Measurements from ENCODE around the gene CHDH. TPM values are rescaled to one million over a fixed set of nuclear protein-coding genes. Genes with fewer than 3 reads are reported as not detected.

The CHDH gene
- total RNA-seq, 1 donor from 2014 or later, result 3.7 TPM

DNA sequence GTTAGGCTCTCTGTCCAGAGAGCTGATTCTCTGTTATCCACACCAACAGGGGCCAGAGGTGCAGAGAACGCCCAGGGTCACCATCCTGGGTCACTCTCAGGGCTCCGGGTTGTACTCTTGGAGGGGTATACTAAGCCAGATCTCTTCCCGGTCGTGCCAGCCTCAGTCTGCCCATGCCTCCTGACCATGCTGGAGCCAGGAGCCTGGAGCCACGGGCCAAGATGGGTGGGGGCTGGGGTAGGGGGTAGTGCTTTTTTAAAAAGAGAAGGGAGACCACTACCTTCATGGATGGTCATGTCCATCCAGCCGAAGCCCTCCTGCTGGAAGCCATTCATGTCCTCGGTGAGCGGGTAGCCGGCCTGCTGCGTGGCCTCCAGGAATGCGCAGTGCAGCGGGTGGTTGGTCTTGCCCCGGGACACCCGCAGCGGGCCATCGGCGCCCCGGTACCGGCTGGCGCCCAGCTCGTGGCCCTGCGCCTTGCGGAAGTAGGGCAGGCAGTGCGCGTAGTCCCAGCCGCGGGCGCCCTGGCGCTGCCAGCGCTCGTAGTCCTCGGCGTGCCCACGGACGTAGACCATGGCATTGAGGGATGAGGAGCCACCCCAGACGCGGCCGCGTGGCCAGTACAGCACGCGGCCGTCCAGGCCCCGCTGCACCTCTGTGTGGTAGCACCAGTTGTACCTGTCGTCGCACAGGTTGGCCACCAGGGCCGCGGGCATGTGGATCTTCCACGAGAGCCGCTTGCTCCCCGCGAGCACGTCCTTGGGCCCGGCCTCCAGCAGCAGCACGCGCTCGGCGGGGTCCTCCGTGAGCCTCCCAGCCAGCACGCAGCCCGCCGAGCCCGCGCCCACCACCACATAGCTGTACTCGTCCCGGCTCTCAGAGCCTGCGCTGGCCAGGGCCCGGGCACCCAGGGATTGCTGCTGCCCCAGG lies 22.9 kb downstream of the CHDH start:
- TF ChIP-seq, protein P1, sequence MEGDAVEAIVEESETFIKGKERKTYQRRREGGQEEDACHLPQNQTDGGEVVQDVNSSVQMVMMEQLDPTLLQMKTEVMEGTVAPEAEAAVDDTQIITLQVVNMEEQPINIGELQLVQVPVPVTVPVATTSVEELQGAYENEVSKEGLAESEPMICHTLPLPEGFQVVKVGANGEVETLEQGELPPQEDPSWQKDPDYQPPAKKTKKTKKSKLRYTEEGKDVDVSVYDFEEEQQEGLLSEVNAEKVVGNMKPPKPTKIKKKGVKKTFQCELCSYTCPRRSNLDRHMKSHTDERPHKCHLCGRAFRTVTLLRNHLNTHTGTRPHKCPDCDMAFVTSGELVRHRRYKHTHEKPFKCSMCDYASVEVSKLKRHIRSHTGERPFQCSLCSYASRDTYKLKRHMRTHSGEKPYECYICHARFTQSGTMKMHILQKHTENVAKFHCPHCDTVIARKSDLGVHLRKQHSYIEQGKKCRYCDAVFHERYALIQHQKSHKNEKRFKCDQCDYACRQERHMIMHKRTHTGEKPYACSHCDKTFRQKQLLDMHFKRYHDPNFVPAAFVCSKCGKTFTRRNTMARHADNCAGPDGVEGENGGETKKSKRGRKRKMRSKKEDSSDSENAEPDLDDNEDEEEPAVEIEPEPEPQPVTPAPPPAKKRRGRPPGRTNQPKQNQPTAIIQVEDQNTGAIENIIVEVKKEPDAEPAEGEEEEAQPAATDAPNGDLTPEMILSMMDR (IDR thresholded peaks at IDR 0.05; ENCODE audit: borderline replicate concordance), result no peak

DNA sequence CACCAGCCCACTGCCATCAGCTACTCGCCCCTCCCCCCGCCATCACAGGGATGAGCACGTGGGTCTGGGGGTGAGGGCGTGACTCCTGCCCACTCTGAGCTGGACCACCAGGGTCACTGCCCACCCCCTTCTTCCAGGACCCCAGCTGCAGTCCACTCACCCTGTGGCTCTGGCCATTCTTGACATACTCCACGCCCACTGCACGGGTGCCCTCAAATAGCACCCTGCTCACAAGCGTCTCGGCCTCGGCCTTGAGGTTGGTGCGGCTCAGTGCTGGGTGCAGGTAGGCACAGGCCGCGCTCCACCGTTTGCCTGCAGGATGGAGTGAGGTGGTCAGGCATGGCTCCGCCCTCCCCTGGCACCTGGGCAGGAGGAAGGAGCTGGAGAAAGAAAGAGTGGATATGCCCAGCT lies 23.9 kb downstream of the CHDH start:
- Histone ChIP-seq H3K4me3 (no peak overlapping the region), H3K36me3 (peaks cover 16% of the 10 kb centered on the region), H3K27ac (replicated peaks) (no peak overlapping the region), H3K9me3 (replicated peaks) (no peaks in the 10 kb centered on the region), H3K4me1 (peaks cover 6% of the 10 kb centered on the region), H3K27me3 (ENCODE audit: low read depth) (peaks cover 4% of the 10 kb centered on the region)
- intact Hi-C loops (cut with micrococcal nuclease), result no loop called here
- no peak for DNase-seq
- TF ChIP-seq, protein P1 (IDR thresholded peaks at IDR 0.05; ENCODE audit: borderline replicate concordance), result no peak

More for the DNA sequence above, 22.9 kb downstream of the CHDH start:
- intact Hi-C loops (cut with micrococcal nuclease), result no loop called here
- Histone ChIP-seq H3K9me3 (replicated peaks) (no peaks in the 10 kb centered on the region), H3K27ac (replicated peaks) (no peak overlapping the region), H3K27me3 (ENCODE audit: low read depth) (peaks cover 2% of the 10 kb centered on the region), H3K4me3 (no peak overlapping the region), H3K4me1 (peaks cover 6% of the 10 kb centered on the region), H3K36me3 (peaks cover 12% of the 10 kb centered on the region)
- no peak for DNase-seq

DNA sequence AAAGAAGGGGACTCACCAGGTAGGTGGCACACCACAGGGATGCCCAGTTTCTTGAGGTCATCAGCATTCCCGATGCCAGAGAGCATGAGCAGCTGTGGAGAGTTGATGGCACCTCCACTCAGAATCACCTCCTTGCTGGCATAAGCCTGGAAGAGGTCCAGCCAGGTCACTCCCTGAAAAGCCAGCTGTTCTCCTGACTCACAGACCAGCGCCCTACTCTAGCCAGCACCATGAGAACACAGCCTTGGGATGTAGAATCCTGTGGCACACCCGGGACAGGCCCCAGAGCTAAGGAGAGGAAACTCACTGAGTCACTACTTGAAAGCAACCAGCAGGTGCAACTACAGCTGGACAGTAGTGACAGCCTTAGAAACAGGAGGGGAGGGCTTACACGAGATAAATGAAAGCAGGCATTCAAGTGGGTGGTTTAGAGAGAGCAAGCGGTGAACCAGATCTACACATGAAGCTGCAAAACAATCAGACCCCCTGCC lies 24.5 kb downstream of the CHDH start:
- peaks cover 4% of the 10 kb centered on the region for H3K27me3 ChIP-seq (ENCODE audit: low read depth)
- H3K4me1 ChIP-seq, result peaks cover 6% of the 10 kb centered on the region
- TF ChIP-seq, protein P1 (IDR thresholded peaks at IDR 0.05; ENCODE audit: borderline replicate concordance), result no peak
- peaks cover 18% of the 10 kb centered on the region for H3K36me3 ChIP-seq
- no peak overlapping the region for H3K27ac ChIP-seq (replicated peaks)
- no peak for DNase-seq
- no peak overlapping the region for H3K4me3 ChIP-seq
- no peaks in the 10 kb centered on the region for H3K9me3 ChIP-seq (replicated peaks)
- intact Hi-C loops (cut with micrococcal nuclease), result no loop called here

DNA sequence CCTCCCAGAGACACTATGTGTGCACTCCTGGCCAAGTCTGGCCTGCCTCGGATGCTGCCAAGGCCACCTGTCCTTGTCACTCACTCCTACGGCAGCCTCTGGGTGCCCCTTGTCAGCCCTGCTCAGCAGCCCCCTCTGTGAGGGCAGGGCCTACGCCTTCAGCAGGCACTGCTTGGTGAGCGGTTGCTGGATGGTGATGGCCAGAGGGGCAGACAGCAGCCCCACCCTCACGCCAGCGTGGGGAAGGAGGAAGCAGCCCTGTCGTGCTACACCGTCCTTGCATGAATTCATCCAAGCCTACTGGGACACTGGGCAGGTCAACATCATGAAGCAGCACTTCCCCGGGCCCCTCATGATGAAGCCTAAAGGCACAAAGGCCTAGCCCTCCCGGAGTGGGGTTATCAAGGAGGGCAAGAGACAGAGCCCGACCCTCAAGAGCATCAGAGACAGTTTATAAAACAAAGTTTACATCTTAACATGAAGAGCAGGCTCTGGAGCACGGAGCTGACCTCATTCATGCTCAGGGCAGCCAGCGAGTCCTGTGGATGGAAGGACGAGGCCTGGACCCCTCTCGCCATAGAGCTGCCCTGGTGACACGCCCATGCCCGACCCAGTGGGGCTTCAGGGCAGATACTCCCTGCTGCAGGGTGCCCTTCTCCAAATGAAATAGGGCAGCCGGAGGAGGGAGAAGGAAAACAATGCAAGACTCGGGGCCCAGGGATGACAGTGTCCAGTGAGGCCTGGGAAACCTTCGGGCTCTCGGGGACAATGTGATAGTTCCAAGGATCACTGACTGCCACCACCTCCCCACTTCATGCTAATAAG lies 25.3 kb downstream of the CHDH start:
- H3K4me3 ChIP-seq, result no peak overlapping the region
- H3K27ac ChIP-seq (replicated peaks), result no peak overlapping the region
- peaks cover 6% of the 10 kb centered on the region for H3K4me1 ChIP-seq
- H3K36me3 ChIP-seq, result peaks cover 18% of the 10 kb centered on the region
- TF ChIP-seq, protein P1 (IDR thresholded peaks at IDR 0.05; ENCODE audit: borderline replicate concordance), result no peak
- no peak for DNase-seq
- intact Hi-C loops (cut with micrococcal nuclease), result no loop called here
- peaks cover 4% of the 10 kb centered on the region for H3K27me3 ChIP-seq (ENCODE audit: low read depth)
- no peaks in the 10 kb centered on the region for H3K9me3 ChIP-seq (replicated peaks)

DNA sequence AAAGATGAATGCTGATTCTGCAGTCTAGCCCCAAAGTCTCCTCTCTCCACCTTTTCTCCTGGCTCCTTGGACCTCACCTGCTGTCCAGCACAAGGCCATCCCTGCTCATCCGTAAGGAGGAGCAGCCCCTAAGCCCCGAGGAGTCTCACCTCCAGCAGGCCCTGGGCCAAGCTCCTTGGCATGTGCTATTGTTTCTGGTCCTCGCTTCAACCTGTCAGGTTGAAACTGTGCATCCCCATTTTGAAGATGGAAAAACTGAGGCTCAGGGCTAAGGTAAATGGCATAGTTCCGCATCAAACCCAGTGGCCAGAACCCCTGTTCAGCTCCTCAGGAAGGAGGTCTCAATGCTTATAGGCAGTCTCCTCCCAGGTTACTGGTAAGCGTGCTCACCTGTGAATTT lies 26.1 kb downstream of the CHDH start:
- TF ChIP-seq, protein P1 (IDR thresholded peaks at IDR 0.05; ENCODE audit: borderline replicate concordance), result no peak
- no peak overlapping the region for H3K4me3 ChIP-seq

More for the DNA sequence above, 26.1 kb downstream of the CHDH start:
- Histone ChIP-seq H3K4me1 (peaks cover 6% of the 10 kb centered on the region), H3K9me3 (replicated peaks) (no peaks in the 10 kb centered on the region), H3K36me3 (peaks cover 18% of the 10 kb centered on the region), H3K27ac (replicated peaks) (no peak overlapping the region), H3K27me3 (ENCODE audit: low read depth) (peaks cover 4% of the 10 kb centered on the region)
- intact Hi-C loops (cut with micrococcal nuclease), result no loop called here
- no peak for DNase-seq

Measured in left ventricle myocardium inferior (tissue), 1 donor.